NB4 (cell line): ENCODE data around the gene NAIF1.
"Not testable (repeated sequence)": the region's sequence is repeated elsewhere in the genome, so short reads cannot be mapped to it uniquely, and the experiment has no call there.

Source experiments
- DNase-seq: peaks from one replicate; pipeline ENCODE4 v3.0.0; 2010; ENCODE audit warnings: low read depth
- H3K4me3 ChIP-seq: one replicate; pipeline ENCODE4 v1.5.1; 2011; ENCODE audit warnings: mild to moderate bottlenecking, low read depth, low read length, moderate library complexity
- MYC ChIP-seq: IDR thresholded peaks from 2 replicates; pipeline ENCODE4 v1.6.1; 2011; ENCODE audit warnings: low read depth, low read length
- POLR2A ChIP-seq: IDR thresholded peaks from 2 replicates; pipeline ENCODE4 v1.6.1; 2011; ENCODE audit warnings: mild to moderate bottlenecking; ENCODE audit not compliant: insufficient read length; ENCODE audit errors: extremely low read depth
- TF ChIP-seq, protein P1 (sequence below): IDR thresholded peaks from 2 replicates; pipeline ENCODE4 v1.6.1; 2011; ENCODE audit warnings: low read depth, low read length
- TF ChIP-seq, protein P2 (sequence below): IDR thresholded peaks from one replicate; pipeline ENCODE4 v1.5.1; 2012; ENCODE audit warnings: low read depth, low read length

Gene NAIF1

DNA sequence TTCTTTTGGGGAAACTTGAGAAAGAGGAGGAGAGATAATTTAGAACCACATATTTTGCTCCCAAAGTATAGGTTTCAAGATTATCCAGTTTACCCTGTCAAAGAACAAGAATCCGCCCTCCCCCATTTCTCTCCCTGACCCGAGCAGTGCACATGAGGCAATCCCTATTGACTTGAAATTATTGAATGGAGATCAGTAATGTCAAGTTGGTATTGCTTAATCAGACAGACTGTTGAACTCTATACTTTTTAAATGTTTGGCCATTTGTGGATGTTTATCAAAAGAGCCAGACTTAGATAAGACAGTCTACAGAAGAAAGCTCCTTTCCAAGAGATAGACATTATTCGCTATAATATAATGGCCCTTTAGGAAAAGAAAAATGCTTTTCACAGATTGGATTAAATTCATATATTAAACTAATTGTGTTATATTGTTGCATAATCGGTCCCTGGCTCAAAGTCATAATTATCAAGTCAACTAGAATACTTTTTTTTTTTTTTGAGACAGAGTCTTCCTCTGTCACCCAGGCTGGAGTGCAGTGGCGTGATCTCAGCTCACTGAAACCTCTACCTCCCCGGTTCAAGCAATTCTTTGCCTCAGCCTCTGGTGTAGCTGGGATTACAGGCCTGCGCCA lies 6.2 kb upstream of the NAIF1 start:
- TF ChIP-seq, protein P1, sequence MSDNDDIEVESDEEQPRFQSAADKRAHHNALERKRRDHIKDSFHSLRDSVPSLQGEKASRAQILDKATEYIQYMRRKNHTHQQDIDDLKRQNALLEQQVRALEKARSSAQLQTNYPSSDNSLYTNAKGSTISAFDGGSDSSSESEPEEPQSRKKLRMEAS = no peak
- TF ChIP-seq POLR2A = no peak
- TF ChIP-seq, protein P2, sequence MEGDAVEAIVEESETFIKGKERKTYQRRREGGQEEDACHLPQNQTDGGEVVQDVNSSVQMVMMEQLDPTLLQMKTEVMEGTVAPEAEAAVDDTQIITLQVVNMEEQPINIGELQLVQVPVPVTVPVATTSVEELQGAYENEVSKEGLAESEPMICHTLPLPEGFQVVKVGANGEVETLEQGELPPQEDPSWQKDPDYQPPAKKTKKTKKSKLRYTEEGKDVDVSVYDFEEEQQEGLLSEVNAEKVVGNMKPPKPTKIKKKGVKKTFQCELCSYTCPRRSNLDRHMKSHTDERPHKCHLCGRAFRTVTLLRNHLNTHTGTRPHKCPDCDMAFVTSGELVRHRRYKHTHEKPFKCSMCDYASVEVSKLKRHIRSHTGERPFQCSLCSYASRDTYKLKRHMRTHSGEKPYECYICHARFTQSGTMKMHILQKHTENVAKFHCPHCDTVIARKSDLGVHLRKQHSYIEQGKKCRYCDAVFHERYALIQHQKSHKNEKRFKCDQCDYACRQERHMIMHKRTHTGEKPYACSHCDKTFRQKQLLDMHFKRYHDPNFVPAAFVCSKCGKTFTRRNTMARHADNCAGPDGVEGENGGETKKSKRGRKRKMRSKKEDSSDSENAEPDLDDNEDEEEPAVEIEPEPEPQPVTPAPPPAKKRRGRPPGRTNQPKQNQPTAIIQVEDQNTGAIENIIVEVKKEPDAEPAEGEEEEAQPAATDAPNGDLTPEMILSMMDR = no peak
- TF ChIP-seq MYC = no peak
- DNase-seq = no peak
- H3K4me3 ChIP-seq = peak overlapping the region; percentile 18

DNA sequence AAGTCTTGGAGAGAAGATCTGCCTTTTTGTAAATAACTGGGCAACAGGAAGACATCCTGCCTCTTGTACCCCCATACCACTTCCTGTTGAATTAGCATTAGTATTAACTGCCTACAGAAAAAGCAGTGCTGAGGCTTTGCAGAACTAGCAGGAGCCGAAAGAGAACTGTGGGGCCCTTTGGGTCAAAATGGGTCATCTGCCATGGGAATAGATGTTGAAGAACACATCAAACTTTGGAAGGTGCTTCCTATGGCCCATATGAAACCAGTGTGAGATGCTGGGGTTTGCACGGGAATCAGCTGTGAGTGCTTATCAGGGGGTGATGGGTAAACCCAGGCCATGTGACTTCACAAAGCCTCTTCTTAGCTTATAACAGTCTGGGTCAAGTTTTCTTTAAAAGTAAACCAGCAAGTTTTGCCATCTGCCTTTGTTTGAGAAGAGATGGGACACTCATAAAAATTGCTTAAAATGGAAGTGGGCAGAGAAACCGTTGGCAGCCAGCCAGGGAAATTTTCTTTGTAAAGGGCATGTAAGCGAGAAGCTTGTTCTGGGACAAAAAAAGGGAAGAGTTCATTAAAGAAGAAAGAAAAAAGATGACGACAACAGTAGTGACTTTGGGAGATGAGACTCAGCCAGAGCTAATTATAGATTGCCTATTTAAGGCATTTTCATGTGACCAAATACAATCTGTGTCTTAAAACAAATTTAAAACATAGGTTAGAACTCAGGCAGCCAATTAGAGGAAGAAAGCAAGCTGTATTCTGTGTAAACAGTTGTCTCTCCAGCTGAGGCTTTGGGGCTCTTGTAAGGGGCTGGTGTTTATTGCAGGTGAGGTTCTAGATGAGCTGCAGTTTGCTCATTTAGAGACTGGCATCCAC lies 5.3 kb upstream of the NAIF1 start:
- DNase-seq = peak; percentile 88

DNA sequence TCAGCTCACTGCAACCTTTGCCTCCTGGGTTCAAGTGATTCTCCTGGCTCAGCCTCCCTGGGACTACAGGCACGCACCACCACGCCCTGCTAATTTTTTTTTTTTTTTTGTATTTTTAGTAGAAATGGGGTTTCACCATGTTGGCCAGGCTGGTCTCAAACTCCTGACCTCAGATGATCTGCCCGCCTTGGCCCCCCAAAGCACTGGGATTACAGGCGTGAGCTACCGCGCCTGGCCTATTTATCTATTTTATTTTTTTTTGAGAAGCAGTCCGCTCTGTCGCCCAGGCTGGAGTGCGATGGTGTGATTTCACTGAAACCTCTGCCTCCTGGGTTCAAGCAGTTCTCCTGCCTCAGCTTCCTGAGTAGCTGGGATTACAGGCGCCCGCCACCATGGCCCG lies 4.4 kb upstream of the NAIF1 start:
- peak overlapping the region; percentile 11 for H3K4me3 ChIP-seq
- not testable (repeated sequence) for DNase-seq

More for the DNA sequence above, 5.3 kb upstream of the NAIF1 start:
- H3K4me3 ChIP-seq = peak overlapping the region; percentile 18
- no peak for TF ChIP-seq MYC
- TF ChIP-seq, protein P2 = no peak
- TF ChIP-seq, protein P1 = peak; percentile 91

DNA sequence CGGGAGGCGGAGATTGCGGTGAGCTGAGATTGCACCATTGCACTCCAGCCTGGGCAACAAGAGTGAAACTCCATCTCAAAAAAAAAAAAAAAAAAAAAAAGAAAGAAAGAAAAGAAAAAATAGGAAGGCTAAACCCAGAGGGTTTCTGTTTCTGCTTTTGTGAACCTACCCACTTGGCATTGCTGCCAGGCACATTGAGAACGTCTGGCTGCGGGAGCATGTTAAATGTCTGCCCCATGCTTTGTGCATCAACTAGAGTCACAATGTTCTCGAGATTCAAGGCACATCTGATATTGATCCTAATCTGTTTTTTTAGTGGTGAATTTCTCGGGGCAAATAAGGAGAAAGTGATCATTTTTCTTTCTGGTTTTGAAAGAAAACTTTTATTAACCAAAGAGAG lies 3.8 kb upstream of the NAIF1 start:
- peak overlapping the region; percentile 11 for H3K4me3 ChIP-seq
- no peak for DNase-seq
- TF ChIP-seq, protein P2 = no peak
- no peak for TF ChIP-seq POLR2A
- no peak for TF ChIP-seq MYC
- TF ChIP-seq, protein P1 = no peak

DNA sequence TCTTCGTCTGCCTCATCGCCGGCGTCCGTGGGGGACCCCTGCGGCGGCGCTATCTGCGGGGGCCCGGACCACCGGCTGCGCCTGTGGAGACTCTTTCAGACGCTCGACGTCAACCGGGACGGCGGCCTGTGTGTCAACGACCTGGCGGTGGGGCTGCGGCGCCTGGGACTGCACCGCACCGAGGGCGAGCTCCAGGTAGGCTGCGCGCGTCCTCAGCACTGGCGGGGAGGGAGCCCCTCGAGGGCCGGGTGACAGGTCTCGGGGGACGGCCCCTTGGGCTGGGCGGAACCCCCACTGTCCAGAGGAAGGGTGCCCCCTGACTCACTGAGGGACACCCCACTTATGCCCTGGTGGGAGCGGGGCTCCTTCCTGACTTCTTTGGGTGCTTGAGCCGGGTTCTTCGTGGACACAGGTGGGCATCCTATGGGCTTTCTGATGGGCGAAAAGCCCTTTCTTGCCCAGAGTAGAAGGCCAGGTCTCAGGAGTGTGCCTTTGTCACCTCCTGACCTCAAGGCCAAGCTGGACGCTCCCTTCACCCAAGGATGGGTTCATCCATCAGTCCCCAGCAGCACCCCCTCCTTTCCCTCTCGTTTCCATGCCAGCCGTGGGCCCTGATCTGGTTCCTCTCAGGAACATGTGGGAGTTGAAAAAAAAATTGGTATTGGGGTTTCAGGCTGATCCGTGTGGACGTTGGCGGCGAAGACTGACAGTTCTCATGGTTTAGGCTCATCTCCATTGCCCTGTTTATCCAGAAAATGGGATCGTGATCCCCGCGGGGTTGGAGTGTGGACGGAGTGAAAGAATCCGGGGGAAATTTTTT lies 1.5 kb upstream of the NAIF1 start:
- peak; percentile 34 for DNase-seq
- H3K4me3 ChIP-seq = peak overlapping the region; percentile 83
- TF ChIP-seq, protein P1 = no peak
- TF ChIP-seq, protein P2 = no peak
- no peak for TF ChIP-seq POLR2A
